Transverse colon (tissue), 4 donors: Measurements from ENCODE around the gene CRKL. TPM values are rescaled to one million over a fixed set of nuclear protein-coding genes. Genes with fewer than 3 reads are reported as not detected.
"Not testable (repeated sequence)": the region's sequence is repeated elsewhere in the genome, so short reads cannot be mapped to it uniquely, and the experiment has no call there.

Source experiments
- DNase-seq: peaks from one replicate; pipeline ENCODE4 v3.0.0-alpha.2; 2019
- H3K27ac ChIP-seq, 4 donors: fragments of 200-600 bp; sonication (generic); 2 replicates each; pipeline ENCODE4 v1.5.1; 2016 to 2018; ENCODE audit warnings: inconsistent platforms in 4 of 4
- H3K27me3 ChIP-seq: fragments of 200-600 bp; sonication (generic); 2 replicates; pipeline ENCODE4 v1.5.1; 2017; ENCODE audit warnings: inconsistent platforms
- H3K36me3 ChIP-seq, 4 donors: fragments of 200-600 bp; sonication (generic); 2 replicates each; pipeline ENCODE4 v1.5.1; 2017 to 2019; ENCODE audit warnings: inconsistent platforms in 4 of 4
- H3K4me1 ChIP-seq, 4 donors: fragments of 200-600 bp; sonication (generic); 2 replicates each; pipeline ENCODE4 v1.5.1; 2017 to 2020; ENCODE audit warnings: inconsistent platforms in 4 of 4
- H3K4me3 ChIP-seq, 4 donors: fragments of 200-600 bp; sonication (generic); 1 replicate in 1 of 4; 2 replicates in 3 of 4; pipeline versions ENCODE4 v1.5.1 to v1.6.1; 2017 to 2019; ENCODE audit warnings: inconsistent platforms in 4 of 4
- H3K9me3 ChIP-seq, 2 donors: fragments of 200-600 bp; sonication (generic); 2 replicates each; pipeline ENCODE4 v1.5.1; 2017 to 2019; ENCODE audit warnings: inconsistent platforms in 2 of 2
- EP300 ChIP-seq: sonication (generic); formaldehyde crosslinking; IDR thresholded peaks from one replicate; pipeline ENCODE4 v1.6.1; 2017; ENCODE audit warnings: antibody characterized with exemption, low read depth
- POLR2A ChIP-seq: fragments of 450-650 bp; IDR thresholded peaks from one replicate; pipeline ENCODE4 v1.6.1; 2016; ENCODE audit warnings: antibody characterized with exemption, mild to moderate bottlenecking, moderate library complexity
- POLR2AphosphoS5 ChIP-seq, 3 donors: sonication (generic); formaldehyde crosslinking; IDR thresholded peaks; one replicate each; pipeline ENCODE4 v1.6.1; 2016; ENCODE audit warnings: antibody characterized with exemption in 3 of 3
- WGBS, 2 donors: methylation state at CpG; one replicate each; pipeline ENCODE4 v1.1.5; 2018; ENCODE audit warnings: low coverage in 1 of 2; 5-methylcytosine and 5-hydroxymethylcytosine counted together
- in situ Hi-C, 4 donors: fragments of 200-750 bp; cut with MboI; loops; one replicate each; pipeline versions ENCODE4 v1.15.0 to v1.15.1; 2017; ENCODE audit warnings: low sequenced_read_pairs in 3 of 4, low pct_ligation_motif_present in 1 of 4, low pct_unique_long_range_greater_than_20kb in 1 of 4
- intact Hi-C: fragments of 100-400 bp; cut with DNase I; formaldehyde crosslinking; loops from one replicate; pipeline ENCODE4 v1.15.1; 2023; ENCODE audit warnings: low total_unique reads
- total RNA-seq, 4 donors: library from RNA; depleted of rRNA; stranded (reverse); fragments of >200 nt; gene quantifications; one replicate each; pipeline ENCODE4 v1.1.0, GENCODE V29; 2016
- TF ChIP-seq, protein P1 (sequence below), 5 experiments: fragments of 200-600 bp in 3 of 5; fragments of 450-650 bp in 2 of 5; sonication (generic) in 3 of 5; IDR thresholded peaks; 1 replicate in 2 of 5; 2 replicates in 3 of 5; pipeline ENCODE4 v1.5.1; 2016 to 2017; ENCODE audit warnings: antibody characterized with exemption in 5 of 5, inconsistent platforms in 3 of 5, mild to moderate bottlenecking in 2 of 5, moderate library complexity in 1 of 5

CRKL gene
- total RNA-seq, 4 donors from 2014 or later = 37.0 to 56.7 (median 48.6) TPM

DNA sequence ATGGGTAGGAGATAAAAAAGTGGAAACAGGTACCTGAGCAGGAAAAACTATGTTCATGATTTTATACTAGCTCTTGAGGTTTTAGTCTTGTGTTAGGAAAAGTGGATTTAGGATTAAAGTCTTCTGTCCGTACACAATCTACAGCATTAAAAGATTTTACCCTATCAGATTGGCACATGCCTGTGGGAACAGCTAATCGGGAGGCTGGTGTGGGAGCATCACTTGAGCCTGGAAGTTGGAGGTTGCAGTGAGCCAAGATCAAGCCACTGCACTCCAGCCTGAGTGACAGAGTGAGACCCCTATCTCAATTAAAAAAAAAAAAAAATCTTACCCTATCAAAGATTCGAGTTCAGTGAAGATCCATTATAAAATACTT lies 12.2 kb upstream of the CRKL start:
- no peak for DNase-seq
- Histone ChIP-seq H3K9me3 (no peaks in the 10 kb centered on the region), H3K27me3 (no peaks in the 10 kb centered on the region), H3K4me3 (no peak overlapping the region), H3K36me3 (no peaks in the 10 kb centered on the region), H3K4me1 (no peaks in the 10 kb centered on the region), H3K27ac (no peak overlapping the region)
- 70 to 81% methylated on average over 2 to 3 of the region's 3 CpGs for WGBS, 2 donors
- in situ Hi-C loops (no loop called here), intact Hi-C loops (no loop called here)
- no peak for TF ChIP-seq EP300
- TF ChIP-seq, protein P1, sequence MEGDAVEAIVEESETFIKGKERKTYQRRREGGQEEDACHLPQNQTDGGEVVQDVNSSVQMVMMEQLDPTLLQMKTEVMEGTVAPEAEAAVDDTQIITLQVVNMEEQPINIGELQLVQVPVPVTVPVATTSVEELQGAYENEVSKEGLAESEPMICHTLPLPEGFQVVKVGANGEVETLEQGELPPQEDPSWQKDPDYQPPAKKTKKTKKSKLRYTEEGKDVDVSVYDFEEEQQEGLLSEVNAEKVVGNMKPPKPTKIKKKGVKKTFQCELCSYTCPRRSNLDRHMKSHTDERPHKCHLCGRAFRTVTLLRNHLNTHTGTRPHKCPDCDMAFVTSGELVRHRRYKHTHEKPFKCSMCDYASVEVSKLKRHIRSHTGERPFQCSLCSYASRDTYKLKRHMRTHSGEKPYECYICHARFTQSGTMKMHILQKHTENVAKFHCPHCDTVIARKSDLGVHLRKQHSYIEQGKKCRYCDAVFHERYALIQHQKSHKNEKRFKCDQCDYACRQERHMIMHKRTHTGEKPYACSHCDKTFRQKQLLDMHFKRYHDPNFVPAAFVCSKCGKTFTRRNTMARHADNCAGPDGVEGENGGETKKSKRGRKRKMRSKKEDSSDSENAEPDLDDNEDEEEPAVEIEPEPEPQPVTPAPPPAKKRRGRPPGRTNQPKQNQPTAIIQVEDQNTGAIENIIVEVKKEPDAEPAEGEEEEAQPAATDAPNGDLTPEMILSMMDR (IDR thresholded peaks at IDR 0.05) = no peak
- no peak for TF ChIP-seq POLR2AphosphoS5 (IDR thresholded peaks at IDR 0.05)
- TF ChIP-seq POLR2A = no peak

DNA sequence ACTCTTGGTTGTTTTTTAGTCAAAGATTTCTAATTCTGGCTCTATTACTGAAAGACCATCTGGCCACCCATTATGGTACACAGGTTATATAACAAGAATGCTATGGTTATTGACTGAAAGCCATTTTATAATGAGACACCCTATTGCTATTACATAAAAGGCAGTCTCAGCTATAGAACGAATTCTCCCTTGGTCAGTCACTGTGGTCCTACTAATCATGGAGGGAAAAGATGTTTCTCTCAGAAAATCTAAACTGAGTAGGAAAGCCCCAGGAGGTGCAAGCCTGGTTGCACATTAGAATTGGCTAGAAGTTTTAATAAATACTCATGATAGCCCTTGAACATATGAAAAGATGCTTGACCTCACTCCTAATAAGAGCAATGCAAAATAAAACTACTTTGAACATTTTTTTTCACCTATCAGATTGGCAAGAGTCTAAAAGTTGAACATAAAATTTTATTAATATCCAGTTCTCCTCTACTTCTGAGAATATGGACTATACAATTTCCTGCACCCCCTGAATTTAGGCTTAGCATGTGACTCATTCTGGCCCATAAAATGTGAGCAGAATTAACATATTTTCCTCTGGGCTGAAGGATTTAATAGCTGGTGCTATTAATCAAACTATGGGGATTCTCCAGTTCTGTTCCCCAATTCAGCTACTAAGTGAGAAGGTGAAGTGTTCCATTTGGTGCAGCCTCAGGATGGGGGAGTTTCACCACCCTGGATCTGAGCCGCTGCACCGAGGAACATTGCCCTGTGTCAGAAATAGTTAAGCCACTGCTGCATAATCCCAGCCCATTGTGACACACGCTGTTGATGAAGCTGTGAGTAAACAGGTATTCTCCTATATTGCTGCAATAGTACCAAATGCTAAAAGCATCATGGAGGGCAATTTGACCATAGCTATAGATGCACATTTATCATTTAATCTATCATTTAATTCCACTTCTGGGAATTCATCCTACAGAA lies 11.5 kb upstream of the CRKL start:
- intact Hi-C loops (no loop called here), in situ Hi-C loops (no loop called here)
- H3K4me1 ChIP-seq = no peaks in the 10 kb centered on the region

DNA sequence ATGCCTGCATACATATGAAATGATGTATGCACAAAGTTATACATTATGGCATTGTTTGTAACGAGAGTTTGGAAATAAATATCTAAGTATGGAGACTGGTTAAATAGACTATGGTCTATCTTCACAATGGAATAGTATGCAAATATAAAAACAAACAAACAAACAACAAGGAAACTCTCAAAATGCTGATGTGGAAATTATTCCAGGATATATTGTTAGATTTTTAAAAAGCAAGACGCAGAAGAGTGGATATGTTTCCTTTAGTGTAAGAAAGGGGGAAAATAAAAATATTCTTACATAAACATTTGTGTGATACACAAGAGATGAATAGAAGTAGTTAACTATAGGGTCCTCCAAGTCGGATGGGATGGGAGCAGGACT lies 10.8 kb upstream of the CRKL start:
- 78 to 85% methylated on average over 3 of the region's 3 CpGs for WGBS, 2 donors
- intact Hi-C loops (no loop called here), in situ Hi-C loops (no loop called here)
- no peak for DNase-seq
- H3K27me3 ChIP-seq = no peaks in the 10 kb centered on the region
- no peak overlapping the region for H3K4me3 ChIP-seq
- H3K9me3 ChIP-seq = no peaks in the 10 kb centered on the region
- no peaks in the 10 kb centered on the region for H3K4me1 ChIP-seq
- no peaks in the 10 kb centered on the region for H3K36me3 ChIP-seq
- H3K27ac ChIP-seq = no peak overlapping the region
- TF ChIP-seq EP300 = no peak
- no peak for TF ChIP-seq POLR2AphosphoS5 (IDR thresholded peaks at IDR 0.05)
- no peak for TF ChIP-seq POLR2A
- TF ChIP-seq, protein P1 (IDR thresholded peaks at IDR 0.05) = no peak

More for the DNA sequence above, 11.5 kb upstream of the CRKL start:
- Histone ChIP-seq H3K4me3 (no peak overlapping the region), H3K27me3 (no peaks in the 10 kb centered on the region), H3K9me3 (no peaks in the 10 kb centered on the region), H3K27ac (no peak overlapping the region), H3K36me3 (no peaks in the 10 kb centered on the region)
- TF ChIP-seq POLR2A (no peak), POLR2AphosphoS5 (IDR thresholded peaks at IDR 0.05) (no peak), EP300 (no peak)
- TF ChIP-seq, protein P1 (IDR thresholded peaks at IDR 0.05) = no peak
- 69 to 86% methylated on average over 1 to 4 of the region's 4 CpGs for WGBS, 2 donors
- DNase-seq = no peak

DNA sequence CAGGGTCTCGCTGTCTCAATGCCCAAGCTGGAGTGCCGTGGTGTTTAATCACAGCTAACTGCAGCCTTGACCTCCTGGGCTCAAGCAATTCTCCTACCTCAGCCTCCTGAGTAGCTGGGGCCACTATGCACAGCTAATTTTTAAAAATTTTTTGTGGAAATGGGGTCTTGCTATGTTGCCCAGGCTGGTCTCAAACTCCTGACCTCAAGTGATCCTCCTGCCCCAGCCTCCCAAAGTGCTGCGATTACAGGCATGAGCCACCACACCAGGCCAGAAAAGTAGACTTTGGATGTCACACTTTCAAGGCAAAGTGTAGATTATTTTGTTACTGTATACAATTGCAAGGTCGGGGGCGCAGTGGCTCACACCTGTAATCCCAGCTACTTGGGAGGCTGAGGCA lies 8.5 kb upstream of the CRKL start:
- H3K27ac ChIP-seq, H3K4me1 ChIP-seq, in situ Hi-C loops, DNase-seq, H3K9me3 ChIP-seq, H3K36me3 ChIP-seq, intact Hi-C loops, H3K27me3 ChIP-seq, H3K4me3 ChIP-seq: not testable (repeated sequence)
- 94 to 100% methylated on average over 2 to 5 of the region's 5 CpGs for WGBS, 2 donors
